Activated CD4-positive, CD25-positive, alpha-beta regulatory T cell (primary cell): ENCODE data around the gene SYT2.
"Not testable (repeated sequence)": the region's sequence is repeated elsewhere in the genome, so short reads cannot be mapped to it uniquely, and the experiment has no call there.

Experiments used
- DNase-seq, 4 experiments: peaks; one replicate each; lab custom pipeline; 2025; lab: John Stamatoyannopoulos, UW

The SYT2 gene

DNA sequence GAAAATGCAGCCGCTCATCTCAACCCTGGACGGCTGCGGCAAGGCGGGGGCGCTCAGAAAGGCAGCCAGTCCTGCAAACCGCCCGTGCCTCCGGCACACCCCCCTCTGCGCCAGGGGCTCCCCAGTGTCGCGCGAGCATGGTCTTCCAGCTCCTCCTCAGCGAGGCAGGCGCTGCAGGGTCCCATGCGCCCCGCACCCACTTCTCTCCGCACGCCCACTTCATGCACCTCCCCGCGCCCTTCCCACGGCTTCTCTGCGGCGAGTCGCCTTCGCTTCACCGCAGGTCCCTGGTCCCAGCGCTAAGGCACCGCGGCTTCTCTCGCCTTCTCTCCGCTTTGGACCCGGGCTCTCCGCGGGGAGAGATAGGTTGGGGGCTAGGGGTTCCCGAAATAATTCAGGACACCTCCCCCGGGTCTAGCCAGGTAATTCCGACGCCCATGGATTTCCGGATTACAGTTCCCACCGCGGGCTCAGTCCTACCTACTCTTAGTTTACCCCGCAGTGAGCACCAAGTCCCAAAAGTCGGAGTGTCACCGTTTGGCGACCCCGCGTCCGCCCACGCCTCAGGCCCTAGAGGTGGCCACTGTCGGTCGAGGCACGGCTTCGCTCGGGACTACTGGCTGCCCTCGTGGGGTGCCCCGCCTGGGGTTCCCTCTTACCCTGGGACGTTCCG, 67.5 kb downstream of the SYT2 start:
- DNase-seq = no peak

DNA sequence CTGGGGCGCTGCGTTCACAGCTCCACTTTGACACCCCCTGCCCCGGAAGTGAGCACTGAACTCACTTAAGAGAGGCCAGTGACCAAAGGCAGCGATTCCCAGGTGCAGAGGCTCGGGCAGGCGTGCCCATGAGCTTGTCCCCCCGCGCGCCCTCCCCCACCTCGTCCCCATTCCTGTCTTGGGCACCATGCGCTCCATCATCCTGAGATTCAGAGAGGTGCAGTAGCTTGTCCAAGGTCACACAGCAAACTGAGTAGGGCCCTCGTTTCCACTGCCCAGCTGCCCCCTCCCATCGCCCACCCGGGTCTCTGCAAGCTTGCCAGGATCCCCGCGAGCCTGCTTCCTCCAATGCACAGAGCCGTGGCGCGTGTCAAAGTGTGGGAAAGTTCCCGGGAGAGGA, 68.0 kb downstream of the SYT2 start:
- DNase-seq = no peak

DNA sequence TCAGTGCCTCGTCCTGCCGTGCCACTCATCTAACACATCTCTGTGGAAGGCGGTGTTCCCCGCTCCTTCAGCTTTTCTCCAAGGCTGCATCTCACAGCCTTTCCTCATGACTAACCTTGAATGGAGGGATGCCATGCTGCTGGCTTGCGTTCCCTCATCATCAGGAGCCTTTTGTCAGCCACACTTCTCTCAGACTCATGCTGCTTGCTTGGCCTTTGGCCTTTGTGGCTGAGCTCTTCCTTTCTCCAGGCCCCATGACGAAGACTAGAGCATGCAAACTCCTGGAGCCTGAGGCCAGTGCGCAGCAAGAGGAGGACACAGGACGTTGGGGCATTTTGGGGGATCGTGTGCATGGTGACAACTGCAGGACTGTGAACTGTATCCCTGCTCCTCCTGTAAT, 70.8 kb downstream of the SYT2 start:
- DNase-seq = no peak

DNA sequence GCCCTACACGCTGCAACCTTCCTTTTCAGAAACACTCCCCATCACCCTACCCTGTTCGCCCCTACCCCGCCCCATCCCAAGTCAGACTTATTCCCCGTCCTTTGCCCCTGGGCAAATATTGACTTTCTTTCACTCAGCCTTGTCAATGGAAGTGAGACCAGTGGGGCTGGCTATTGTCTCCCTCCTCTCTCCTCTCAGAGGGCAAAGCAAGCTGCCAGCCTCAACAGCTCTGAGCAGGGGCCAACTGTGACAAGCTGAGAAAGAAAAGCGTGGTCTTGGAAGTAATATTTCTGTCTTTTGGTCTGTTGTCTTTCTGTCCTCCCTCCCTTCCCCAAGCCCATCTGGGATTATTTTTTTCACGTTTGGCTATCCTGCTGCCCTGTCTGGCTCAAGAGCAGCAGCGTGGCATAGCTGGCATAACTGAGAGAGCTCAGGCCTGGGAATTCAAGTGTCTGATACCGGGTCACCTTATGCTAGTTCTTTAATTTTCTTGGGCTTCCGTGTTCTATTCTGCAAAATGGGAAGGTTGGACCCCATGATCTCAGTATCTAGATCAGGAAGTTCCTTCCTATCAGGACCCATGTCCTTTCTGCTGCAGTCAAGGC, 71.5 kb downstream of the SYT2 start:
- DNase-seq = not testable (repeated sequence)

DNA sequence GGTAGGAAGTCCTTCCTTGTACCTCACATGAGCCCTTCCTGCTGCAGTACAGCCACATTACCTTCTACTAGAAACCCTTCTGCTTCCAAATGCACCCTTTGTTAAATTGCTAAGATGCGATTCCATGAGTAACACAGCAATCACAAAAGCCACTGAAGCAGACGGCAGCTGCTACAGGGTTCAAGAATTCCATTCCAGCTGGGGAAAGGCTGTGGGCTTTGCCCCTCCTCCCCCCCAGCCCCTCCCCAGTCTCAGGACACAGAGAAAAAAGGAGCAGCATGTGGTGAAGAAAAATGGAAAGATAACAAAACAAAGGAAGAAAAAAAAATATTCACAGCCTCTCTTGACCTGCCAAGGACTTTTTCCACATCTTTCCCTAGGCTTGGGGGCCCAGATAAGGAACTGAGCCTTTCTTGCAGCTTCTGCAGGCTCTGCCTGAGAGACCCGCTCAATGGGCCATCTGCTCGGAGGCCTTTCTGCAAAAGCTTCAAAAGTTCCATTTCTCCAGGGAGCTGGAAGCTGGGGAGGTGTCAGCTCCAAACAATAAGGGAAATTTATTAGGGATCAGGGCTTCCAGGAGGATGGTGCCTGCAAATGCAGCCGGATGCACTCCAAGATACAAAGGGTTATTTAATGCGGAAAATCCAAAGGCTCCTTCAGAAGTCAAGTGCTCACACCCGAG, 72.1 kb downstream of the SYT2 start:
- DNase-seq = no peak

DNA sequence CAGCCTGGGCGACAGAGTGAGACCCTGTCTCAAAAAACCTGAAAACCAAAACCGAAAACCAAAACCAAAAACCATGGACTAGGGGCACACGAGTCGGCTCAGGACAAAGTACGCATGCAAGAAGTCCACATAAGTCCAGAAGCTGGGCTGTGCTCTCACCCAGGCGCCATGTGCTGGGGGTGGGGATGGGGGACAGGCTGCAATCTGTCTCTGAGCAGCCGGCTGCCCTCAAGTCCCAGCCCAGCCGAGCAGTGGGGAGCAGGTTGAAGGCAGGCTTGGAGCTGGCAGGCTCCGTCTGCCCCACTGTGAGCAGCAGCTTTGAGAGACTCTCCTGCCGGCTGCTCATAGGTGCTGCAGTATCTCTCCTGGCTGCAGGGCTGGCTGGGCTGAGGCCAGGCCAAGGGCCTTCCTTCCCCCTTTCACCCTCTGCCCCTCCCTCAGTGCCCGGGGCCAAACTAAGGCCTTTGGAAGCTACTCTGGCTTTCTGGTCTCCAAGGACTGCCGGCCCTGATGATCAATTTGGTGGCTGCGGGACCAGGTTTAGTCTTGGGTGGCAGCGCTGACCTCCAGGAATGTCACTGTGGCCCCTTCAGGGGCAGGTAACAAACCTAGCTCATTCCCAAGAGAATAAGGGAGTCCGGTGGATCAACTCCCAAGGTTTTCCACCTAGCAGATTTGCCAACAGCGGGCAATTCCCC, 72.8 kb downstream of the SYT2 start:
- DNase-seq = not testable (repeated sequence)

DNA sequence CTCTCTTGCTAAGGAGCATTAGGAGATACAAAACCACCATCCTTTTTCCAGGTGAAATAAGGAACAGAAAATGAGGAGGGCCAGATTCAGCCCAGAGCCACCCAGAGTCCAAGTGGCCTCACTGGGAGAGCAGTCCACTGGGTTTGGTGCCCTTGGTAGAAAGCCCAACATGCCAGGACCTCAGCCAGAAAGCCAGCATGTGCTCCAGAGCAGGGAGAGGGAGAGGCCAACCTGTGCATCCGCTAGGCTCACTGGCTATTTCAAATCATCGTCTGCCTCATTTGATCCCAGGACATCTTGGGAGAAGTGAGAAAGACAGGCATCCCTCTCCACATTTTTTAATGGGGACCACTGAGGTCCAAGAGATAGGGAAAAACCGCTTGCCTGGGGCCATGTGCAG, 74.1 kb downstream of the SYT2 start:
- DNase-seq = not testable (repeated sequence)

DNA sequence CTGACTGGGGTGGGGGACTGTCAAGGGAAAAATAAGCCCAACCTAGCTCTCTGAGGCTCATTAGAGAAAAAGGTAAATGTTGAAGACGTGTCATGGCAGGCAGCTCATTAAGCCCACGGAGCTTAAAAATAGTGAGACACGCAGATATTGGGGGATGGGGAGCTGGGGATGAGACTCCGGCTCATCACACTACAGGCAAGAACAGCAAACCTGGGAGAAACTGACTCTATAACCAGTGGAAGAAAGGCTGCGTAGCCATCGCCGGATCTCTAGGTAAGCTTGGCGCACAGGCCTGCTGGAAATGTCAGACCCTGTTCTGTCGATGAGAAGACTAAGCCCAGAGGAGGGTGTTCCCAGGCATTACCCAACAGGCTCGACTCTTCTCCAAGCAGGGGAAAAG, 78.0 kb downstream of the SYT2 start:
- DNase-seq = no peak

DNA sequence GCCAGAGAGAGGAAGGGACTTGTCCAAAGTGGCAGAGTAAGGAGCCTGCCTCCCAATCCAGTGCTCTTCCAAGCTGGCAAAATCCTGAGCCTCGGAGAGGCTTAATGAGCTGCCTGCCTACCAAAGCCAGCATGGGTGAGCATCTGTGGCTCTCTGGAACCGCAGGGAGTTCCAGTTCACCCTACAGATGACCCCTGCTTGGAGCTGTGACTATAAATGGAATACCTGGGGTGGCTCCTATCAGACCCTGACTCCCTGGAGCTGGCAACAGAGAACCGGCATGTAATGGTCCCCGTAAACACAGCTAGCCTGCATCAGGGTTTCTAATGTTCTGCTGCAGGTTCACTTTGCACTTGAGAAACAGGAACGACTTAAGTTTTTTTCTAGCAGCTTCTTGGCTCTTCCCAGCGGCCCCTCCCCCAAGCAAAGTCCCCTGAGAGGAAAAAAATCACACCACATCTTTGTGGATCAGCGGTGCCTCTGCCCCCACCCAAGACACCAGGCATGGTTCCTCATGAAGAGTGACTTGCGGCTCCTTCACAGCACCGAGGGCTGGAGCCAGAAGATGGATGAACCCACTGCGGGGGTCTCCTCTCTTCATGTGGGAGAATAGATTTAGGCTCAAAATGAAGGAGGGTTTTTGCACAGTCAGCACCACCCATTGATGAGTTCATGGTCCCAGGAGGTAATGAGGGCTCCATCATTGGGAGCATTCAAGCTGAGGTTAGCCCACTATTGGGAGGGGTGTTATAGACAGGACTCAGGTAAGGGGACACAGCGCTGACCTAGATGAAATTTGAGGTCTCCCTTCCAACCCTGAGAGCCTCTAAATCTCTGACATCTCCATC, 79.0 kb downstream of the SYT2 start:
- no peak for DNase-seq

DNA sequence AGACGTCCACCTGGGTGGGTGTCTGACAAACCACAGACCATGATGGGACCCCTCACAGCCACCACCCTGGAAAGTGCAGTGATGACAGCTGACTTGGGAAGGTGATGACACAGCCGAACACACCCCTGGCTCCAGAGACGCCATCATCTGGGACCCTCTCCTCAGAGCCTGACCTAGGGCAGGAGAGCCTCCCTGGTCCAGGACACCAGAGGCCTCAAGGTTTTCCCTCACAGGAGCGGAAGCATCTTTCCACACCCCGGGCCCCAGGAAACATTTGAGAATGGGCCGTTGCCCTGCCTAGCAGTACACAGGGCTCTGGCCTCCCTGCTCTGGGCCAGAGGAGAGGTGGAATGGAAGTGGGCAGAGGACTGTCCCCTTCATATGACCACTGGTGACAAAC, 79.7 kb downstream of the SYT2 start:
- DNase-seq = no peak

DNA sequence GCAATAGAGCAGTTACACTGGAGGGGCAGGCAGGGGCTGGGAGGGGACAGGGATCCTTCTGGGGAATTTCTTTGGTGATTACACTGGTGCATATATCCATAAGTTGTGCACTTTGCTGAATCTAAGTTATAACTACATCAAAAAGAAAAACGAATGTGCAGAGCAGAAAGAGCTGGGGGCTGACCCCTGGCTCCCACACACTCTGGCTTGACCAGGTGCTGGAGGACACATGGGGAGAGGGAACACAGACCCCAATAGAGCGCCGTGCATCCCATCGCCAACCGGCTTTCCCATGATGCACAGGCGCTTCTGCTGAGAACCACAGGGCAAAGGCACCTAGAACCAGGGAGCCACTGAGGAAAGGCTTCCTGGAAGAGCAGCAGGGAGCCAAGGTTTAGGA, 80.2 kb downstream of the SYT2 start:
- not testable (repeated sequence) for DNase-seq

DNA sequence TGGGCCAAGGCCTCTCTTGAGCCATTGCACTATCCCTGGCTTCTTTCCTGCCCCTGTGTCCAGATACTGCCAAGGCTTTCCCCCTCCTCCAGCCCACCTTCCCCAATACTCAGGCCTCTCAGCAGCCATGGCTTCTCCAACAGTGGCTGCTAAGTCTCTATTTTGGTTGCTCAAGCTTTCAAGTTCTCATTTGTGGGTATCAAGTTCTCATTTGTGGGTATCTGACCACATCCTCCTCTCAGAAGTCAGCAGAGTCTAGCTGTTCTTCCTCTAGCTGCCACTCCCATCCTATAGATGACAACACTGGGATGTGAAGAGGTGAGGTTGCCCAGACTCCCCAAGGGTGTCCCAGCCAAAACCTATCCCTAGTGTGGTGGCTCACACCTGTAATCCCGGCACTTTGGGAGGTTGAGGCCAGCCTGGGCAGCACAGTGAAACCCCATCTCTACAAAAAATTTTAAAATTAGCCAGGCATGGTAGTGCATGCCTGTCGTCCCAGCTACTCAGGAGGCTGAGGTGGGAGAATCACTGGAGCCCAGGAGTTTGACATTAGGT, 80.9 kb downstream of the SYT2 start:
- not testable (repeated sequence) for DNase-seq

DNA sequence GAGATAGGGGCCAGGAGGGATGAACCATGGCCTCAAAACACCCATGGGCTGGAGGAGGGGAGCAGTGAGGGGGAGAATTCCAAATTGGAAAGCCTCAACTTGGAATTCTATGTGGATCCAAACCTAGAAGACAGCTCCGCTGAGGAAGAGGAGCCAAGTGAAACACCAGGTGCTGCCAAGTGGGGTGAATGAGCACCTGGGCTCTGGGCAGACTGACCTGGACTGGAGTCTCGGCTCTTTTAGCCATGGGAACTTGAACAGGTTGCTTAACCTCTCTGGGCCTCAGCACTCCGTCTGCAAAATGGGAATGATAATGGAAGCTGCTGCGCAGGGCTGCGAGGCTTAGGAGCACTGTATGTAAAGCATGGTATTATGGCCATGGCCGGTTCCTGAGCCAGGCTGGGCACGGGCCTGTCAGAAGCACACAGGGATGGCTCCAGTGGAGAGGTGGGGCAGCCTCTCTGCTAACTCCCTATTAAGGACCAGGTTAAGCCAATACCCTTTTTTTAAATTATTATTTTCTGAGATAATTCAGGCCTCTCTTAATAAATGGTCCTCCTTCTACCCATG, 81.5 kb downstream of the SYT2 start:
- DNase-seq = no peak

DNA sequence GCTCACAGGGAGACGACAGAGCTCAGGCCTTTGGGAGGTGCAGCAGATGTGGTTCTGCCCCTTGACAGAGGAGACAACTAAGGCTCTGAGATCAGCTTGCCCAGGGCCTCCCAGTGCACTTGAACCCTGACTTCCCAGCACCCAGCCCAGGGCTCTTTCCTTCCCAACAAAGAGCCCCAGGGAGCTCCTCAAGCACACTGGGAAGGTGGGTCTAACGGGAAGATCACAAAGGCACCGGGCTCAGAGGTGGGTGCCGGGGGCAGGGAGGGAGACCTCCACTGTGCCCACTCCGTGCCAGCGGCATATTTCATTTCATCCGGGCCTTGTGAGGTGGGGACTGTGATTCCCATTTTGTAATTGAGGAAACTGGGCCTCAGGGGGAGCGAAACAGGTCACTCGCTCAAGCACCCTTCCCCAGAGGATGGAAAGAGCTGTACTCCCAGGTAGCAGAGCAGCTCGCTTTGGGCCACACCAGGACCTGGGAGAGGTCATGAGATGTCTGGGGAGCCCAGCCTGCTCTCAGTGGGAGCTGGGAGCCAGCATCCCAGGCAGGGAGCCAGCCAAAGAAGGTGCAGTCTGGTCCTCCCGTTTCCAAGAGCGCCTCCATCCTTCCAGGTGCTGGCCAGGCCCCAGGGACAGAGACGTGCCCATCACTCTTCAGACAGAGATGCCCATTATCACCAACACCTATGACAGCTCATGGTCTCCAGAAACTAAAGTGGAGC, 82.3 kb downstream of the SYT2 start:
- no peak for DNase-seq

DNA sequence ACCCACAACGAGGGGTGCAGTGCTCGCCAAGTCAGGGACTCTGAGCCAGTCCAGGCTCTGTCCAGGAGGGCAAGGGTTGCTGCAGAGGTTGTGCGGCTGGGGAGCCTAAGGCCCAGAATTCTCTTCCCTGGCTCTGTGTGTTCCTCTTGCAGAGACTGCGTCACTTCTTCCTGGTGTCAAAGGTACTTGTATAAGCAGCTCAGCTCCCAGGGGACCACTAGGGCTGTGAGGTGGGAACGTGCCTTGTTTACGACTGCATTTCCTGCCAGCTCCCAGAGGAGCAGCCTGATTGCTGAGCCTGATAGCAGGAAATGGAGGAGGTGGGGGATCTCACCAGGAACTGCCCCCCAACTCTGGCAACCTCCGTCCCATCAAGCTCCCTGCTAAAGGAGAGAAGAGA, 83.2 kb downstream of the SYT2 start:
- not testable (repeated sequence) for DNase-seq

DNA sequence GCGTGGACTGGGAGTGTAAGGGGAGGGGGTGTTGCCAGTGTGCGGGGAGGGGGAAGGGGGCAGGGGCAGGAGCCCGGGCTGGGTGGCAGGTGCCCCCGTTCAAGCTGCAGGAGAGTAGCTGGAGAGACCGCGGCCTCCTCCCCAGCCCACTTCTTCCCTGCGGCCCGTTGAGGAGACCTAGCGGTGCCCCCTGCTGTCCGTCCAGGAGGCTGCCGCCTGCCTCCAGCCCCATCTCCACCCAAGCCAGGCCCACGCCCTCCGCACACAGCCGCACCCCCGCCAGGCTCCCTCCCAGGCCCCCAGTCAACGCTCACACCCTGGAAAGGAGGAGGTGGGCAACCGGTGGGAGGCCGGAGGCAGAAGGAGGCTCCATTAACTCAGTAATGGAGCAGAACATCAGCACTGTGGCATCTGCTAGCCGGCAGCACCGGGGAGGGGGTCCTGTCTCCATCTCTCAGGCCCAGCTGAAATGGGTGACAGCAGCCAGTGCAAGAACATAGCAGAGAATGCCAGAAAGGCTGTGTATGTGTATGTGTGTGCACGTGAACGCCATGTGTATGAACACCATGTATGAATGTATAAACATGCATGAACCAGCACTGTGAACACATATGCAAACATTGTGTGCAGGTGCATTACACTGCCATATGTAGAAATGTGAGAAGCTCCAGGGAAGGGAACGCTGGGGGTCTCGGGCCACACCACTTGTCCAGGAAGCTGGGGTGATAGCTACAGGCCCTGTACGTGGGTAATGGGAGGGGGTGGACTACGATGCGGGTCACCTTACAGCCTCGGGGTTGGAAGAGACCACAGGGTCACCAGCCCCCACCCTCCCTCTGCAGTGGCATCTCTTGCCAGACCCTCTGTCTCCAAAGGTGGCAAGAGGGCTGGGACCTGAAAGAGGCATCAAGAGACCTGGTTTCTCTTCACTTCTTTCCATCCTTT, 84.6 kb downstream of the SYT2 start:
- peak in 3 of 4 experiments; percentile 15 to 32 (median 26) for DNase-seq

DNA sequence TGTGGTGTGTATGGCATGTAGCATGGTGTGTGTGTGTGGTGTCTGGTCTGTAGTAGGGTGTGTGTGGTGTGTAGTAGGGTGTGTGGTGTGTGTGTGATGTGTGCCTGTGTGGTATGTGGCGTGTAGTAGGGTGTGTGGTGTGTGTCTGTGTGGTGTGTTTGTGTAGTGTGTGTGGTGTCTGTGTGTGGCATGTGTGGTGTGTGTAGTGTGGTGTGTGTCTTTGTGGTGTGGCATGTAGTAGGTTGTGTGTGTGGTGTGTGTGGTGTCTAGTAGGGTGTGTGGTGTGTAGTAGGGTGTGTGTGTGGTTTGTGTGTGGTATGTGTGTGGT, 85.5 kb downstream of the SYT2 start:
- DNase-seq = no peak

DNA sequence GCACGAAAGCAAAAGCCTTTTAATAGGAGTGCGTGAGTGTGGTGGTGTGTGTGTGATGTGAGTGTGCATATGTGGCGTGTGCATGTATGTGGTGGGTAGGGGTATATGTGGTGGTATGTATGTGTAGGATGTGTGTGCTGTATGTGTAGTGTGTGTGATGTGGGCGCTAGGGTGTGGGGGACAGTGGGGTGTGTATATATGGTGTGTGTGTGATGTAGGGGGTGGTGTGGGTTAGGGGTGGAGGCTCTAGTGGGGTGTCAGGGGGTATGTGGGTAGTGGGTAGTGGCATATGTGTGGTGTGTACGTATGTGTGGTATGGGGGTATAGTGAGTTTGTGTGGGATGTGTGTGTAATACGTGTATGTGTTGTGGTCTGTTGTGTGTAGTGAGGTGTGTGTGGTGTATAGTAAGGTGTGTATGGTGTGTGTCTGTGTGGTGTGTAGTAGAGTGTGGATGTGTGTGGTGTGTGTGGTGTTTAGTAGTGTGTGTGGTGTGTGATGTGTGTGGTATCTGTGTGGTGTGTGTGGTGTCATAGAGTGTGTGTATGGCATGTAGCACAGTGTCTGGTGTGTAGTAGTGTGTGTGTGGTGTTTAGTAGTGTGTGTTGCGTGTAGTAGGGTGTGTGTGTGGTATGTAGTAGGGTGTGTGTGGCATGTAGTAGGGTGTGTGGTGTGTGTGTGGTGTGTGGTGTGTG, 86.0 kb downstream of the SYT2 start:
- DNase-seq = no peak

DNA sequence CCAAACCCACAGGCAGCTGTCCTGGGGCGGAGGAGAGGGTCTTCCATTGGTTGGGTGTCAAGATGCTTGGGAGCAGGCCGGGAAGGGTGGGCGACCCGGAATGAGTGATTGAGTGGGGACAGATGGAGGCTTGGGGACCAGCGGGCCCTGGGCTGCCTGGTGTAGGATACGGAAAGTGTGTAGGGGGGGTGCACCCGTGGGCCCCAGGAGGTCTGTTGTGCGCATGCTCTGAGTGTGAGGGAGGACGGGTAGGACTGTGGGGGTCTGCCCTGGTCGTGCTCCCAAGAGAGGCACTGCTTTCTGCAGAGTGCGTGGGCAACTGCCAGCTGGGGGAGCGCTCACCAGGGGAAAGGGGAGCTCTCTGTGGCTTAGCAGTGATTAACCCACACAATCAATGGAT, 86.8 kb downstream of the SYT2 start:
- DNase-seq = not testable (repeated sequence)
